Nucleus accumbens (tissue), 56 donors: Measurements from ENCODE around the gene WHRN.

Experiments
- DNase-seq, 56 donors: peaks; one replicate each; lab custom pipeline; 2025; lab: John Stamatoyannopoulos, UW

Gene WHRN

GRCh38 chr9:114494776-114495569, 10.3 kb downstream of the WHRN start:
- peak in 1 of 56 donors; percentile 18 for DNase-seq

DNA sequence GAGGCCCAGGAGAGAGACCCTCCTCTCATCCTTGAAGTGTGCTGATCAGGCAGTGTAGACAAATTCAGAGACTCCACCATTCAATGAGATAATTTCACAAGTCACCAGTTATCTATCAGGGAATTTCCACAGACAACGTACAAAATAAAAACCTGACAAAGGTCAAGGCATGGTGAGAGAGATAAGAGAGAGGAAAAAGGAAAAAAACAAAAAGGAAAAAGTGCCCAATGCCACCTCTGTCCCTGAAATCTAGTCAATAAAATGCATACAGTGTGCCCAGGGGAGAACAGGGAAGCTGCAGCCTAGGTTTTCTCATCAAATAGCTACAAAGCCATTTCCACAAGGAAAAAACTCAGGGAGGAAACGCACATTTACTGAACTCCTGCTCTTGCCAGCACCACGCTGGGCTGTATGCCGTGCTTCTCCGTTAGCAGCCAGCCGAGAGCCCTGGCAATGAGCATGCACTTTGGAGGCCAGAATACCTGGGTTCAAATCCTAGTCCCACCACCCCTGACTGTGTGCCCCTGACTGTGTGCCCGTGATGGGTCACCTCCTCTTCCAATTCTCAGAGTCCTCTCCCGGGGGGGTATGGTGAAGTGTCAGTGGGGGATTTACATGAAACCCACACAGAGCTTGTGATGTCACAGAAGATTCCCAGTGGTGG, 11.6 kb downstream of the WHRN start:
- DNase-seq = no peak

- no peak for DNase-seq
These were observed 12.3 kb downstream of the WHRN start for GRCh38 chr9:114492991-114493390.

- DNase-seq = no peak
These were observed 13.8 kb downstream of the WHRN start for GRCh38 chr9:114491430-114492003.

DNA sequence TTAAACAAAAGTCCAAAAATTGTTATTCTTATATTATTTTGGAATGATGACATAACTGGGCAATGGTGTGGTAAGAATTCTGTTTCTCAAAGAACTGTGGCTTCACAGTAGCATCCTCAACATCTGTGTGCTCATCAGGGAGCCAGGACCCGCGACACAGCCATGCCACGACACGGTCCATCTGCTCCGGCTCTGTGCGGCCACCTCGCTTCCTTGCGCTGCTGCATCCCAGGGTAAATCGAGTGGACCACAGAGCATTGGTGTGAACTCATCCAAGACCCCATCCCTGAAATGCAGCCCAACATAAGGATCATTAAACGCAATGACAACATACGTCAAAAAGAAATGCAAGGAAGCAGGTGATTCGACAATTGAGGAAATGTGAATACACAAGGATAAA, 15.3 kb downstream of the WHRN start:
- DNase-seq = no peak

GRCh38 chr9:114488398-114489129, 16.7 kb downstream of the WHRN start:
- DNase-seq = no peak

DNA sequence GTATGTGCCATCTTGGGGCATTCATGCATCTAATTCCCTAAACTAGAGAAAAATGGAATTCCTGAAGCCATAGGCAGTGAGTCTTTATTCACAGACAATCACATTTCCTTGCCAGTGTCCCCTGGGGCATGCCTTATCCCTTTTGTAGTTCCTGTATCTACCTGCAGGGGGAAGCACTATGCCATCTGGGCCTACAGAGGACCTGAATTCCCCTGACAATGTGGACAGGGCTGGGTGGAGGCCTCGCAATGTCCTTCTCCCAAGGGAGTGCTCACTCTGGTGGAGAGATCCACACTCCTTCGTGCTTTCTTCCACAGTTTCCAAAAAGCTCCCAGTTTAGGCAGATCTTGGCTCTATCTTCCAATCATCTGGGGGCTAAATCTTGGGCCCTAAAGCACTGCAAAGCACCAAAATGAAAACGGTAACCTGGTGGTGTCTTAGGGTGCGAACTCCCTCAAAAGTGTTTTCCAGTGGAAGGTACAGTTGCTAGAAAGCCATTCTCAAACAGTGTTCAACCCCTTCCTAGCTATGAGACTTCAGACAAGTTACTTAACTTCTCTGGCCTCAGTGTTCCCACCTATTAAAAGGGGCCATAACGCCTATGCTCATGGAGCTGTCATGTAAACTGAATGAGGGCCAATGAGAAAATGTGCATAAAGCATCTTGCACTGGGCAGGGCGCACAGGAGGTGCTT, 17.5 kb downstream of the WHRN start:
- peak in 46 of 56 donors; percentile 6 to 77 (median 39) for DNase-seq

DNA sequence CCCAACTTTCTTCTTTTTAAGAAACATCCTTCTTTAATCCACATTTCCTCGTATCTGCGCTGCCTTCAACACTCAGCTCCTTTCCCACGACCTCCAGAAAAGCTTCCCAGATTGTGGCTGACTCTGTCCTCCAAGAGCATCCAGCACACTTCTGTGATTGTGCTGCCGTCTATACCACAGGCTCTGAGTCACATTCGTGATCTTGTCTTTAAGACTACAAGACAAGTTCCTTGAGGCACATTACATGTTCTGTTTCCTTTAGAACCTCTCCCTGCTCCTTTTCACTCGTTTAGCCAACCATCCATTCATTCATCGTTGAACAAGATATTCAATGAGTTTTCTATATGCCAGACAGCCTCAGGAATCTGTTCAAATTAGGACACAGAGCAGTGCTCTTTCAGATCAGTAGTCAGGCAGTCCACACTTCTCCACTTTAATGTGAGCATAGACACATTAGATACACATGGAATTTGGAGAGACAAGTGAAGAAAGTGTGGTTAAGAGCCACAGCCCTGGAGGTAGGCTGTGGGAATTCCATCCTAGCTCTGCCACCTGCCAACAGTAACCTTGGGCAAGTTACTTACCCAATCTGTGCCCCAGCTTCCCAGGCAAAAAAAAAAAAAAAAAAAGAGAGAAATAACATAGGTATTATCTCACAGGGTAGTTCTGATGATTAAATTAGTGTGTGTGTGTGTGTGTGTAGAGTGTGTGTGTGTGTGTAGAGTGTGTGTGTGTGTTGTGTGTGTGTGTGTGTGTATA, 18.9 kb downstream of the WHRN start:
- DNase-seq = no peak

GRCh38 chr9:114484854-114485443, 20.3 kb downstream of the WHRN start:
- DNase-seq = no peak

GRCh38 chr9:114484215-114484853, 20.9 kb downstream of the WHRN start:
- no peak for DNase-seq

GRCh38 chr9:114483499-114483898, 21.8 kb downstream of the WHRN start:
- DNase-seq = no peak

DNA sequence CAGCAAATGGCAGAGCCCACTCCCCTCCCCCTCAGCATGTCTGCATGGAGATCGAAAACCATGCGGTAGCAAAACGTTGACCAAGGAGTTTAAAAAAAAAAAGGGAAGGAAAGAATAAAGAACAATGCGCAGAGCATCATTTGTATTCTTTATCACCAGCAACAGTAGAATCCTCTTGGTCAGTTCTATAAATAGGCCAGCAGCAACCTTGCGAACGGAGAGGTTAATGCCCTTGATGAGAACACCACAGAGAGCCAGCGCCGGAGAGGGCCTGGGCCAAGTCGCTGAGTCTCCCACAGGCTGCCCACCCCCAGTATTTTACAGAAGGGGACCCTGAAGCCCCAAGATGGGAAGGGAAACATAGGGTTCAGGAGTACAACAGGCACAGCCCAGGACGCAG, 22.7 kb downstream of the WHRN start:
- DNase-seq = no peak

GRCh38 chr9:114481789-114482188, 23.5 kb downstream of the WHRN start:
- no peak for DNase-seq

GRCh38 chr9:114480746-114481435, 24.4 kb downstream of the WHRN start:
- DNase-seq = no peak

DNA sequence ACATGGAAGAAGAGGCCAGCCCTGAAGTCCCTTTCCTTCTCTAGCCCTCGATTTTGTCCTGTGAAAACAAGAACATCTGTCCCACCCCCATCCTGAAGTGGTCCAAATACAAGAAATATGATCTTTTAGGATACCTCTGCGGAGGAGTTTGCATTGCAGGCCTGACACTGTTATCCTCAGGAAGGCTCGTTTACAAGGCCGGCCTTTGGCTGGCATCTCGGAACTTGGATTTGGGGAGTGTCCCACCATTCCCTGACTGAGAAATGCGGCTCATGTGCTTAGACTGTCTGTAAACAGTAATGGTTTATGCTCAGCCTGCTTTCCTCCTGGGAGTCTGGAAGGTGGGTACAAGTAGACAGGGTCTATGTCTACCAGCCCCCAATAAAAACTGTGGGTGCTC, 26.4 kb downstream of the WHRN start:
- DNase-seq = no peak

DNA sequence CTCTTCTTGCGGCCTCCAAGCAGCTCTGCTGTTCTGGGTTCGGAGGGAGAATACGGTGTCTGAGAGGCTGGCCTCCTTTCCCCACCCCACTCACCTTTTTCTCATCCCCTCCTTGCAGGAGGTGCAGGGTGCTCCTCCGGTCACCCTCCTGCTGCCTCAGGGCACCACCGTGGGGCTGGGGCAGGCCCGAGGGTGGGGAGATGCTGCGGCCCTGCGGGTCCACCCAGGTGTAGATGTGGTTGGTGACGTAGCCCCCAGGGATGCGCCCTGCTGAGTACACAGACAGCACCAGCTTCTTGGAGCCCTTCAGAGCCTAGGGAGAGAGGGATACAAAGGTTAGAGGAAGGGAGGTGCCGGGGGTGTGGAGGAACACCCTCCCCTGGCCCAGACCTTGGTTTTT, 26.8 kb downstream of the WHRN start:
- DNase-seq = no peak

- no peak for DNase-seq
These were observed 27.6 kb downstream of the WHRN start for GRCh38 chr9:114477642-114478041.

DNA sequence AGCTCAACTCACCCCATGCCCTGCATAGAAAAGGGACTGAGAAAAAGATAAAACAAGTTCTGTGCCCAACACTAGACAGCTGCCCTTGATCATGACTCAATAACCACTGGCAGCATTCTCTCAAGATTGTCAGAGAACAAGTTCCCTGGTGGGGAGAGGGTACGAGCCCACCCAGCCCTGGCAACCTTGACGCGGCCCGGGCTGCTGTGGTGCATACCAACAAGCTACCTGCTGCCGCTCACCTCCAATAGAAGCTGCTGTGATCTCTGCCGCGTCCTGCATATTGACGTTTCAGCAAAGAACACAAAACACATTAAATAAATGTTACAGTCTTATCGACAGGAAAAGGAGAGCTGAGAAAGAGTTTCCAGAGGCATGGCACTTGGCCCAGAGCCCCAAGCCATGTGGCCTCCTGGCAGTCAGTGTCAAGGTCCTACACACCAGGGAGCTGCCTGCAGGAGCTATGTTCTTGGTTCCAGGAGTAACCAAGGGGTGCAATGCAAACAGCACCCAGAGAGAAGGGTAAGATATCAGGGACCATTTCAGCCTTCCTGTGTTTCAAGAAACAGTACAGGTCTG, 28.3 kb downstream of the WHRN start:
- no peak for DNase-seq
